A673 (cell line): ENCODE data around the gene TRIM40.

Source experiments
- EZH2 ChIP-seq: fragments of 200-600 bp; sonication (generic); IDR thresholded peaks from 2 replicates; pipeline ENCODE4 v1.6.1; 2017; ENCODE audit warnings: borderline replicate concordance, low read depth, mild to moderate bottlenecking, mixed read lengths, antibody characterized with exemption, low read length; ENCODE audit not compliant: poor library complexity, severe bottlenecking
- TF ChIP-seq, protein P1 (sequence below): fragments of 300-800, 200-600 bp; sonication (generic); conservative IDR thresholded peaks from 2 replicates; pipeline ENCODE4 v1.5.1; 2017; ENCODE audit warnings: low read depth, mild to moderate bottlenecking, antibody characterized with exemption, low read length, moderate library complexity, mixed read lengths

DNA sequence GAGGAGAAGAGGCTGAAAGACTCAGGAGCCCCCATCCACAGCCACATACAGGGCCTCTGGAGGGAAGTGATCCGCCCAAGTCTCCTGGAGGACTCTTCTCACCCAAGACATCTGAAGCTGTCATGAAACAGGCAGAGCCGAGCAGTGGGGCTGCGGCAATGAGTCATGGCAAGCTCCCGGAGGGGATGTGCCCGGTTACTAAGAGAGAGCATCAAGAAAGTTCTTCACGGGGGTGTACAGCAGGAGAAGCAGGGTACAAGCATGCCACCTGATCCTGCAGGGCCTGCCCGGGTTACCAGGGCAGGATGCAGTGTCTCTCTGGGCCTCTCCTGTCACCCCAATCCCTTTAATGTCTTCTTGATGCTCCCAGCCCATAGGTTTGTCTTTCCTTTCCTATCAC, 56.1 kb downstream of the TRIM40 start:
- TF ChIP-seq, protein P1, sequence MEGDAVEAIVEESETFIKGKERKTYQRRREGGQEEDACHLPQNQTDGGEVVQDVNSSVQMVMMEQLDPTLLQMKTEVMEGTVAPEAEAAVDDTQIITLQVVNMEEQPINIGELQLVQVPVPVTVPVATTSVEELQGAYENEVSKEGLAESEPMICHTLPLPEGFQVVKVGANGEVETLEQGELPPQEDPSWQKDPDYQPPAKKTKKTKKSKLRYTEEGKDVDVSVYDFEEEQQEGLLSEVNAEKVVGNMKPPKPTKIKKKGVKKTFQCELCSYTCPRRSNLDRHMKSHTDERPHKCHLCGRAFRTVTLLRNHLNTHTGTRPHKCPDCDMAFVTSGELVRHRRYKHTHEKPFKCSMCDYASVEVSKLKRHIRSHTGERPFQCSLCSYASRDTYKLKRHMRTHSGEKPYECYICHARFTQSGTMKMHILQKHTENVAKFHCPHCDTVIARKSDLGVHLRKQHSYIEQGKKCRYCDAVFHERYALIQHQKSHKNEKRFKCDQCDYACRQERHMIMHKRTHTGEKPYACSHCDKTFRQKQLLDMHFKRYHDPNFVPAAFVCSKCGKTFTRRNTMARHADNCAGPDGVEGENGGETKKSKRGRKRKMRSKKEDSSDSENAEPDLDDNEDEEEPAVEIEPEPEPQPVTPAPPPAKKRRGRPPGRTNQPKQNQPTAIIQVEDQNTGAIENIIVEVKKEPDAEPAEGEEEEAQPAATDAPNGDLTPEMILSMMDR, result no peak
- TF ChIP-seq EZH2, result no peak
